HG03354 (cell line): ENCODE data around the gene TAS2R60.
"Not testable (repeated sequence)": the region's sequence is repeated elsewhere in the genome, so short reads cannot be mapped to it uniquely, and the experiment has no call there.

Source experiments
- ATAC-seq: cut with Tn5 transposase; IDR thresholded peaks from one replicate; pipeline ENCODE4 v1.9.1; 2021; ENCODE audit warnings: mild to moderate bottlenecking; ENCODE audit not compliant: unreplicated experiment, poor library complexity, severe bottlenecking

TAS2R60 gene

GRCh38 chr7:143410521-143411004 lies 32.7 kb upstream of the TAS2R60 start:
- no peak for ATAC-seq

GRCh38 chr7:143411976-143412708 lies 31.1 kb upstream of the TAS2R60 start:
- ATAC-seq: no peak

GRCh38 chr7:143413123-143413522 lies 30.1 kb upstream of the TAS2R60 start:
- no peak for ATAC-seq

- ATAC-seq: not testable (repeated sequence)
Measured at GRCh38 chr7:143415209-143415608, 28.0 kb upstream of the TAS2R60 start.

- ATAC-seq: peak; percentile 10
Measured at GRCh38 chr7:143415742-143416397, 27.4 kb upstream of the TAS2R60 start.

- peak; percentile 74 for ATAC-seq
Measured at GRCh38 chr7:143416565-143417149, 26.6 kb upstream of the TAS2R60 start.

GRCh38 chr7:143417734-143418383 lies 25.4 kb upstream of the TAS2R60 start:
- no peak for ATAC-seq

GRCh38 chr7:143418681-143419458 lies 24.4 kb upstream of the TAS2R60 start:
- ATAC-seq: no peak

GRCh38 chr7:143419880-143420279 lies 23.4 kb upstream of the TAS2R60 start:
- ATAC-seq: no peak

- not testable (repeated sequence) for ATAC-seq
Measured at GRCh38 chr7:143420624-143421023, 22.6 kb upstream of the TAS2R60 start.

- no peak for ATAC-seq
Measured at GRCh38 chr7:143422033-143422432, 21.2 kb upstream of the TAS2R60 start.

- not testable (repeated sequence) for ATAC-seq
Measured at GRCh38 chr7:143424476-143424875, 18.8 kb upstream of the TAS2R60 start.

GRCh38 chr7:143426479-143427142 lies 16.6 kb upstream of the TAS2R60 start:
- no peak for ATAC-seq

GRCh38 chr7:143429770-143430698 lies 13.2 kb upstream of the TAS2R60 start:
- no peak for ATAC-seq

- ATAC-seq: no peak
Measured at GRCh38 chr7:143431109-143431508, 12.1 kb upstream of the TAS2R60 start.

GRCh38 chr7:143433759-143434158 lies 9.5 kb upstream of the TAS2R60 start:
- ATAC-seq: no peak

- no peak for ATAC-seq
Measured at GRCh38 chr7:143434660-143435059, 8.6 kb upstream of the TAS2R60 start.

GRCh38 chr7:143435266-143435665 lies 8.0 kb upstream of the TAS2R60 start:
- no peak for ATAC-seq
